ENCODE measurements around the gene PRDX2.
"Not testable (repeated sequence)": the region's sequence is repeated elsewhere in the genome, so short reads cannot be mapped to it uniquely, and the experiment has no call there.

PRDX2 gene

DNA sequence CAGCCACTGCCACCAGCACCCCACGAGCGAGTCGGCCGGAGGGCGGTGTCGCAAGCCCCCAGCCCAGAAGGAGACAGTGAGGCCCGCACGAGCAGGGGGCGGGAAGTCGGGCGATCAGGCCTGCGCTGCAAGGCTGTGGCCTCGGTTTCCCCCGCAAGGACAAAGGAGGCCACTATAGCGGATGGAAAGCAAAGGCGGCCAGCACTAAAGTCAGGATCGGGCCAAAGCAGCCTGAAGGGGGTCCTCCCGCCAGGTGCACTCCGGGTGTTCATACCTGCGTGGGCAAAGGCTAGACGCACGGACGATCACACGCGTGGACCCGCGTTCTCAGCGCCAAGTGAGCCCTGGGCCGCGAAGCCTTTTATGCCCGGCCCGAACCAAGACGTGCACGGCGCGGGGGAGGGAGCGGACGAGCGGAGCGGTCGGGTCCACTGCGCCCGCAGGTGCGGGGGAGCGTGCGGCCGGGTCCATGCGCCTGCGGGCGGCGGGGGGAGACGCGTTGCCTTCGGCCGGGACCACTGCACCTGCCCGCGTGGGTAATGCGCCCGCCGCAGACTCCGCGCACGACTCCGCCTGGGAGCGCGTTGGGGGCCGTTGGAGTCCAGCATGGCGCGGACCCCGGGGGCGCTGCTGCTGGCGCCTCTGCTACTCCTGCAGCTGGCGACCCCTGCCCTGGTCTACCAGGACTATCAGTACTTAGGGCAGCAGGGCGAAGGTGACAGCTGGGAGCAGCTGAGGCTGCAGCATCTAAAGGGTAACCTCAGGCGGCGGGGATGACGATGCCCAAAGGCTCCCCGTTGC lies at the start of gene PRDX2, which contains the start of gene THSD8:
TSS of gene PRDX2 (minus strand) at position 335 of the 801 bp plus-strand sequence. CDS start 539 bp downstream, outside the sequence.
TSS of gene THSD8 (plus strand) at position 604 of the 801 bp plus-strand sequence. CDS start at position 607, 3 bp downstream.
- DNase-seq (ENCODE audit: low read depth), result no peak

DNA sequence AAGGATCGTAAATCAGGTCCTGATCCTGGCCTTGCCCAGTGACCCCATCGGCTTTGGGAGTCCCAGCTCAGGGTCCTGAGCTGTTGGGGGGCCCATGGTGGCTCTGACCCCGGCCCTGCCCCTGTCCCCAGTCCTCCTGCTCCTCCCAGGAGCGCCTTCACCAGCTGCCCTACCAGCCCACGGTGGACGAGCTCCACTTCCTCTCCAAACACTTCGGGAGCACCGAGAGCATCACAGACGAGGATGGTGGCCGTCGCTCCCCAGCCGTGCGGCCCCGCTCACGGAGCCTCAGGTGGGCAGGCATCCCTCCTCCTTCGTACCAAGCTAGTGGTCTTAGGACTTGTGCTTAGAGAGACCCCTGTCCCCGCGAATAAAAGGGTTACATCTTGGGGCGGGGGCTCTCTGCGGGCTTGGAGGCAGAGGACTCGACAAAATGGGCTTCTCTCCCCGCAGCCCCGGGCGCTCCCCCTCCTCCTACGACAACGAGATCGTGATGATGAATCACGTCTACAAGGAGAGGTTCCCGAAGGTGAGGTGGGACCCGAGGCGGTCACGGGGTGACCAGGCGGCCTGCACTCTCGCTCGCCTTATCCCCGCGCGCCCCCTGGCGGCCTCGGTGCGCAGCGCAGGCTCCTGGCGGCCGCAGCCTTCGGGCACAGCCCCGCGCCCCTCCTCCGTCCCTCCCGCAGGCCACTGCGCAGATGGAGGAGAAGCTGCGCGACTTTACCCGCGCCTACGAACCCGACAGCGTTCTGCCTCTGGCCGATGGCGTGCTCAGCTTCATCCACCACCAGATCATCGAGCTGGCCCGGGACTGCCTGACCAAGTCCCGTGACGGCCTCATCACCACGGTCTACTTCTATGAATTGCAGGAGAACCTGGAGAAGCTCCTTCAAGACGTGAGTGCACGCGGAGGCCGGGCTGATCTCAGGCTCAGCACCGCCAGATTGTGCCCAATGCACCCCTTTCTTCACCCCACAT lies 45.8 kb upstream of the PRDX2 start:
- DNase-seq (ENCODE audit: low read depth), result no peak

- DNase-seq (ENCODE audit: low read depth), result not testable (repeated sequence)
Observed at GRCh38 chr19:12846613-12847012, 45.0 kb upstream of the PRDX2 start.

DNA sequence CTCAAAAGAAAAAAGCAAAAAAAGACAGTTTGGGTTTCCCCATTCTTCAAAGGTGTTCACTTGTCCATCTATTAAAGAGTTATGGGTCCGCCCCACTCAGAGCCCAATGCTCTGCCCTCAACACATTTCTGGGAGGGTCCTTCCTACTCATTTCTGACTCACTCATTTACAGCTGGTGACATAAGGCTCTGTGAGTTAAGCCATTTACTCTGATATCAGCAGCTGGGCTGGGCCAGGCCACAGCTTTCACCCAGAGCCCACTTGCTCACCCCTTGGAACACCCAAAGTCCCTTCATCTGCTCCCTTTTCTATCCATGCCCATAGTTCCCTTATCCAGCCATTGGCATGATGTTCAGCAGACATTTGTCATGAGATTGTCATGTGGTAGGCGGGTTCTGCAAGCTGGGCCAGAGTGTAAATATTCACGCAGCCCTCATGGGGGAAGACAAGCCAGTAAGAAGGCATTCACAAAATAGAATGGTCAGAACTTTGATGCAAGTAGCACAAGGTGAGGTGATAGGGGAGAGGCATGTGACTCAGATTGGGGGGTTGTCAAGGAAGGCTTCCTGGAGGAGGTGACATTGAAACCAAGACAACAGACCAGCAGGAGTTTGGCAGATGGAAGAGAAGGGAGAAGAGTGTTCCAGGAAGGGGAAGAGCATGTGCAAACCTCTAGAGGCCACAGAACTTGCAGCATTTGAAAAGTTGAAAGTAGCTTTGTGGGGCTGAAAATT lies 42.6 kb upstream of the PRDX2 start:
- DNase-seq (ENCODE audit: low read depth), result no peak

GRCh38 chr19:12843328-12843727 lies 41.7 kb upstream of the PRDX2 start:
- no peak for DNase-seq (ENCODE audit: low read depth)

GRCh38 chr19:12842511-12842910 lies 40.9 kb upstream of the PRDX2 start:
- no peak for DNase-seq (ENCODE audit: low read depth)

- no peak for DNase-seq (ENCODE audit: low read depth)
Observed at GRCh38 chr19:12841094-12841493, 39.5 kb upstream of the PRDX2 start.

GRCh38 chr19:12840091-12841079 lies 38.8 kb upstream of the PRDX2 start:
- DNase-seq (ENCODE audit: low read depth), result peak; percentile 19

- no peak for DNase-seq (ENCODE audit: low read depth)
Observed at GRCh38 chr19:12838886-12839756, 37.5 kb upstream of the PRDX2 start.

DNA sequence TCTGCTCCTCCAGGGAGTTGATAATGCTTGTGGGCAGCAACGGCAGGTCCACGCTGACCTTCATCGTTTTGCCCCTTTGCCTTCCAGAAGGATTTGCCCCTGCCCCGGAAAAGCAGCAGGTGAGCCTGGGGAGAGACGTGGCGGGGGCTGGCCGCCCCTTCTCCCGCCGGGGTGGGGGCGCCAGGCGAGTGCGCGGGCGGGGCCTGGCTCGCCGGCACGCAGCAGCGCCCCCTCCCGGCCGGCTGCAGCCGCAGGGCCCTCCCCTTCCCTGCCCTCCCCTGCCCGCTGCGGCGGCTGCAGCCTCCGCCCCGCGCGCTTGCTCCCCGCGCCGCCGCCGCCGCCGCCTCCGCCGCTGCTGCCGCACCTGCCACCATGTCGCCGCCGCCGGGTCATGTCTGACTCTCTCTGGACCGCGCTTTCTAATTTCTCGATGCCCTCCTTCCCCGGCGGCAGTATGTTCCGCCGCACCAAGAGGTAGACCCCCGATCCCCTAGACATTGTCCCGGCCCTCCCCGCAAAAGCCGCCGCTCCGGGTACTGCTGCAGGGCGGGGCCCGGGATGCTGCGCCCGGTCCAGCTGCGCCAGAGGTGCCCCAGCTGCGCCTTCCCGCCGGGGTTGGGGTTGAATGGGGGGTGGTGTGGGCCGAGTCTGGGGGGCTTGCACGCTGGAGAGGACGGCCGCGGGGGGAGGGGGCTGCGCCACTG lies 36.7 kb upstream of the PRDX2 start, which contains the start of gene MAST1:
TSS of gene MAST1 (plus strand) at position 334 of the 704 bp plus-strand sequence. CDS start at position 392, 58 bp downstream.
- no peak for DNase-seq (ENCODE audit: low read depth)

GRCh38 chr19:12837225-12837624 lies 35.6 kb upstream of the PRDX2 start:
- DNase-seq (ENCODE audit: low read depth), result no peak

DNA sequence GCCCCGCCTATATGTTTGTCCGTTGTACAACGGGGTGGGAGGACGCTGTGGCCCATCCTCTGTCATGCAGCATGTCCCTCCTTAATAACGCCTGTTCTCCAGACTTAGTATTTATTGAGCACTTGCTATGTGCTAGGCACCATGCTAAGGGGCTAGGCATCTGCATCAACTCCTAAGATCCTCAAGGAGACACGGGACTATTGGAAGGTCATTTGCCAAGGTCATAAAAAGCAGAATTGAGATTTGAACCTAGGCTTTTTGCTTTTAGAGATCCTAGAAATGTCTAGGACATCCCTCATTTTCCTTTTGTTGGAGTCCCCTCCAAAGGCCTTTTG lies 34.9 kb upstream of the PRDX2 start:
- DNase-seq (ENCODE audit: low read depth), result no peak

DNA sequence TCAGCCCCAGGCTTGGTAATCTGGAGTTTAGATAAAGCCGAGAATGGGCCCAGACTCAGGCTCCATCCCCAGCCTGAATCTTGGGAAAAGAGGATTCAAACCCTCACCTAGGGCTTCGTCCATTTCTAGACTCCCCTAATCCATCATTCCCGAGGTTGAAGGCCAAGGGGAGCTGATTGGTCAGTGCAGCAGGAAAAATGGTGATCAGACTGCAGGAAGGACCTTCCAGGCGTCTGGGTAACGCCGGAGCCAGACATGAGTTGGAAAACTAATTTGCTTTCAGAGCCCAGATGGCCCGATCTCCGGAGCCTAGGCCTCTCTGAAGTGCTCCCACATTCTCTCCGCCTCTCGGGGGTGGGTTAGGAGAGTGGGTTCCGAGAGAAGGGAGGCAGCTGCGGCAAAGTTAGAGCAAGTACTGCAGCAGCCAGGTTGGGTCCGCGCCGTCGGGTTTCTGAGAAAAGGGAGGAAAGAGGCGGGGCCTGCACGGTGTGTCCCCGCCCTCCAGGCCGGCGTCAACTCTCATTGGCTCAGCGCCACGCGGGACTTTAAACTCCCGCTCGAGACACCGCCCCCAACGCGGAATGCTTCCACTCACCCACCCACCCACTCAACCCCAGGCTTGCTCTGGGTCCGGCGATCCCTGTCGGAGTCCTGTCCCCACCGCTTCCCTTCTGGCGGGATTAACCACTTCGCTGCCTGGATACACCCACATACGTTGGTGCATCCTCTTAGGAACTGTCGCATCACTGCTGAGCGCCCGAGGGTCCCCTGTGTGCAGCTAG lies 33.6 kb upstream of the PRDX2 start:
- DNase-seq (ENCODE audit: low read depth), result no peak

DNA sequence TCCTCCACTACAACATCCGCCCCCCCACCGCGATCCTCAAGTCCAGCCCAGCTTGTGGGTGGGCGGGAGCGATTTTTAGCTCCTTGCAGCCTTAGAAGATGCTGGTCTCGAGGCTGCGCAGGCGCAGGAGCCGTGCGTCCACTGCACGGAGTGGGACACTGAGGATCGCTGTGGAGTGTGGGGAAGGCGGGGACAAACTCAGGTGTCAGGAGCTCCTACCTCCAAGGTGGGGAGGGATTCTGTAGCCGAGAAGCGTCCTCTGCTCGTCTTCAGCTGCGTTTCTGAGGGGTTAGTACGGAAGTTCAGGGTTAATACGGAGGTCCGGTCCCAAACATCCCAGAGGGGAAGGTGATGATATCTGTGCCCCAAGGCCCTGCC lies 33.0 kb upstream of the PRDX2 start, which contains the start of gene RTBDN:
TSS of gene RTBDN (minus strand) at position 14 of the 378 bp plus-strand sequence. CDS start 4,600 bp downstream, outside the sequence.
- DNase-seq (ENCODE audit: low read depth), result no peak

GRCh38 chr19:12833738-12834565 lies 32.4 kb upstream of the PRDX2 start:
- no peak for DNase-seq (ENCODE audit: low read depth)

GRCh38 chr19:12833418-12833737 lies 31.8 kb upstream of the PRDX2 start:
- no peak for DNase-seq (ENCODE audit: low read depth)

- no peak for DNase-seq (ENCODE audit: low read depth)
Observed at GRCh38 chr19:12828494-12828893, 26.9 kb upstream of the PRDX2 start.
